K562 (cell line): ENCODE data around the gene GDF9. TPM values are rescaled to one million over a fixed set of nuclear protein-coding genes. Genes with fewer than 3 reads are reported as not detected.

Experiments
- ATAC-seq: fragments of 200-7000 bp; cut with Tn5 transposase; 3 replicates; pipeline ENCODE4 v1.9.1; 2020; ENCODE audit warnings: moderate library complexity
- BruUV-seq: library from RNA; stranded (reverse); fragments of 400-500 nt; replicated peaks from 2 replicates; lab custom pipeline; 2021; lab: Mats Ljungman, UMichigan
- CTCF ChIA-PET: fragments of 300-600 bp; formaldehyde crosslinking; extraction: SDS; loops from one replicate; lab custom pipeline; 2021; ENCODE audit warnings: low intra/inter-chr PET ratio; lab: Yijun Ruan, JAX
- POLR2A ChIA-PET: fragments of 300-600, 350-650 bp; sonication (Branson Sonifier 250); formaldehyde crosslinking; extraction: SDS; loops from one replicate; lab custom pipeline; 2021; ENCODE audit warnings: antibody characterized with exemption, inconsistent platforms; lab: Yijun Ruan, JAX
- DNase-seq, 4 experiments: peaks; one replicate each; pipeline versions ENCODE4 v3.0.0 to v3.0.0-alpha.2; 2011 to 2018; ENCODE audit warnings: low spot score in 3 of 4, mixed read lengths in 3 of 4; ENCODE audit errors: extremely low read depth in 1 of 4
- FAIRE-seq: peaks from 2 replicates; lab custom pipeline; 2011; peaks lifted over from hg19 to GRCh38; lab: Jason Lieb, UNC
- H2AFZ ChIP-seq: 2 replicates; pipeline ENCODE4 v1.6.0; 2011; ENCODE audit warnings: low read depth, low read length, control low read depth, inconsistent platforms
- H3K27ac ChIP-seq: fragments of 200-600 bp; 3 replicates; pipeline ENCODE4 v1.8.0; 2011; ENCODE audit warnings: low read depth, mild to moderate bottlenecking, control low read depth, inconsistent platforms, low read length, moderate library complexity, mixed read lengths; ENCODE audit errors: extremely low read depth
- H3K27me3 ChIP-seq, 2 experiments: fragments of 300-600 bp in 1 of 2; 2 replicates in 1 of 2; 3 replicates in 1 of 2; pipeline versions ENCODE4 v1.6.0 to v1.8.0; 2011; ENCODE audit warnings: inconsistent platforms in 2 of 2, low read length in 2 of 2, mild to moderate bottlenecking in 1 of 2, mixed read lengths in 1 of 2, moderate library complexity in 1 of 2; ENCODE audit not compliant: control insufficient read depth in 2 of 2, insufficient read depth in 2 of 2
- H3K36me3 ChIP-seq: fragments of 300-600 bp; 3 replicates; pipeline ENCODE4 v1.8.0; 2011; ENCODE audit warnings: mild to moderate bottlenecking, low read length, inconsistent platforms; ENCODE audit not compliant: control insufficient read depth, insufficient read depth
- H3K4me1 ChIP-seq, 2 experiments: fragments of 200-600 bp in 1 of 2; replicated peaks in 1 of 2; 2 replicates in 1 of 2; 3 replicates in 1 of 2; pipeline versions ENCODE4 v1.5.1 to v1.8.0; 2011; ENCODE audit warnings: inconsistent platforms in 2 of 2, low read length in 2 of 2, mild to moderate bottlenecking in 1 of 2, mixed read lengths in 1 of 2, moderate library complexity in 1 of 2; ENCODE audit not compliant: control insufficient read depth in 2 of 2, insufficient read depth in 2 of 2
- H3K4me2 ChIP-seq: 2 replicates; pipeline ENCODE4 v1.6.1; 2011; ENCODE audit warnings: low read length, control low read depth, inconsistent platforms, mixed read lengths; ENCODE audit not compliant: insufficient read depth
- H3K4me3 ChIP-seq: fragments of 200-600 bp; sonication (generic), shearing (Covaris generic); 2 replicates; pipeline ENCODE4 v1.5.1; 2016; ENCODE audit warnings: control low read depth, inconsistent platforms
- H3K79me2 ChIP-seq: fragments of 200-600 bp; 3 replicates; pipeline ENCODE4 v1.8.0; 2011; ENCODE audit warnings: low read length, inconsistent platforms; ENCODE audit not compliant: control insufficient read depth, insufficient read depth
- H3K9ac ChIP-seq, 2 experiments: 2 replicates each; pipeline versions ENCODE4 v1.6.0 to v1.6.1; 2011; ENCODE audit warnings: low read depth in 2 of 2, low read length in 2 of 2, control low read depth in 1 of 2, inconsistent platforms in 1 of 2, mild to moderate bottlenecking in 1 of 2, mixed read lengths in 1 of 2; ENCODE audit not compliant: insufficient read depth in 1 of 2
- H3K9me1 ChIP-seq: one replicate; pipeline ENCODE4 v1.6.0; 2011; ENCODE audit warnings: inconsistent platforms, mild to moderate bottlenecking, low read length, moderate library complexity; ENCODE audit not compliant: control insufficient read depth, insufficient read depth
- H3K9me3 ChIP-seq: replicated peaks from 2 replicates; pipeline ENCODE4 v1.5.1; 2011; ENCODE audit warnings: low read depth, low read length, inconsistent platforms; ENCODE audit not compliant: control insufficient read depth, insufficient read depth
- H4K20me1 ChIP-seq: replicated peaks from 2 replicates; pipeline ENCODE4 v1.6.1; 2011; ENCODE audit warnings: low read length, inconsistent platforms, mixed read lengths; ENCODE audit not compliant: control insufficient read depth, insufficient read depth
- CSDE1 ChIP-seq, 2 experiments: fragments of 450-650 bp; IDR thresholded peaks; 2 replicates each; pipeline ENCODE4 v1.6.1; 2016; ENCODE audit warnings: mild to moderate bottlenecking in 1 of 2
- DMBX1 ChIP-seq: fragments of 250-450 bp; sonication (Bioruptor Pico); IDR thresholded peaks from 2 replicates; pipeline ENCODE4 v1.8.0; 2022; ENCODE audit warnings: inconsistent platforms, mild to moderate bottlenecking, moderate library complexity, borderline replicate concordance
- ERF ChIP-seq: fragments of 450-650 bp; formaldehyde crosslinking; IDR thresholded peaks from 2 replicates; pipeline ENCODE4 v1.4.0; 2020; ENCODE audit warnings: mild to moderate bottlenecking, mixed read lengths
- HNRNPK ChIP-seq: fragments of 200-400 bp; formaldehyde crosslinking; IDR thresholded peaks from one replicate; pipeline ENCODE4 v1.6.1; 2018; ENCODE audit warnings: mild to moderate bottlenecking, low read depth, low read length; ENCODE audit not compliant: poor library complexity, severe bottlenecking
- KLF1 ChIP-seq: fragments of 450-650 bp; IDR thresholded peaks from 2 replicates; pipeline ENCODE4 v1.6.1; 2016; ENCODE audit warnings: missing genetic modification characterization, missing compliant biosample characterization
- NFYB ChIP-seq: IDR thresholded peaks from 2 replicates; pipeline ENCODE4 v1.6.1; 2011; ENCODE audit warnings: mild to moderate bottlenecking, moderate library complexity; ENCODE audit not compliant: insufficient read length; ENCODE audit errors: extremely low read depth
- PML ChIP-seq: IDR thresholded peaks from 2 replicates; pipeline ENCODE4 v1.6.1; 2012; ENCODE audit warnings: low read length, inconsistent platforms
- PTTG1 ChIP-seq: fragments of 450-650 bp; IDR thresholded peaks from 2 replicates; pipeline ENCODE4 v1.6.1; 2016; ENCODE audit warnings: low read depth, mild to moderate bottlenecking, missing genetic modification characterization, missing compliant biosample characterization
- RBBP5 ChIP-seq: fragments of 200-600 bp; sonication (generic); IDR thresholded peaks from 2 replicates; pipeline ENCODE4 v1.6.1; 2012; ENCODE audit warnings: borderline replicate concordance, mild to moderate bottlenecking, low read length, control low read depth, inconsistent platforms; ENCODE audit not compliant: insufficient read depth, poor library complexity, severe bottlenecking
- ZNF76 ChIP-seq: fragments of 250-450 bp; sonication (Bioruptor Pico); IDR thresholded peaks from 2 replicates; pipeline ENCODE4 v1.4.0; 2020; ENCODE audit warnings: mild to moderate bottlenecking, moderate library complexity, borderline replicate concordance
- ZNF778 ChIP-seq: fragments of 450-650 bp; formaldehyde crosslinking; IDR thresholded peaks from 2 replicates; pipeline ENCODE4 v1.4.0; 2020; ENCODE audit warnings: mild to moderate bottlenecking, moderate library complexity
- WGBS: fragments of 100-300 bp; shearing (Covaris generic); methylation state at CpG from one replicate; pipeline ENCODE4 v1.1.6; 2016; ENCODE audit warnings: low coverage, mixed read lengths; ENCODE audit not compliant: insufficient coverage; ENCODE audit errors: missing lambda C conversion rate; 5-methylcytosine and 5-hydroxymethylcytosine counted together
- in situ Hi-C: fragments of 300-500 bp; cut with MboI; formaldehyde crosslinking; loops from 4 replicates; pipeline ENCODE4 v1.15.0; 2018; ENCODE audit warnings: inconsistent platforms, mixed read lengths
- intact Hi-C: fragments of 100-400 bp; cut with micrococcal nuclease; formaldehyde crosslinking; loops from 2 replicates; pipeline ENCODE4 v1.14.2; 2022
- polyA plus RNA-seq, 8 experiments: library from polyadenylated mRNA; depleted of rRNA in 4 of 8; stranded (reverse) in 5 of 8; unstranded in 3 of 8; fragments of >200 nt; fragmentation: Nextera tagmentation in 2 of 8; fragmentation: Illumina TruSeq in 1 of 8; extraction: Ambion mirVana in 2 of 8; extraction: Trizol in 1 of 8; gene quantifications; 2 replicates each; pipeline versions ENCODE4 v1.2.1 to v1.2.3, GENCODE V29; 2011 to 2014; ENCODE audit warnings: inconsistent platforms in 1 of 8, missing spikeins in 1 of 8
- total RNA-seq, 7 experiments: library from RNA; depleted of rRNA in 6 of 7; stranded (reverse); fragments of >200 nt in 6 of 7; fragmentation: Illumina TruSeq in 2 of 7; extraction: Trizol in 2 of 7; gene quantifications; 2 replicates each; pipeline versions ENCODE4 v1.2.1 to v1.2.3, GENCODE V29; 2011 to 2021; ENCODE audit warnings: low replicate concordance in 1 of 7
- TF ChIP-seq, protein P1 (sequence below), 2 experiments: fragments of 450-650 bp in 1 of 2; IDR thresholded peaks; 2 replicates each; pipeline ENCODE4 v1.6.1; 2011 to 2017; ENCODE audit warnings: low read depth in 2 of 2, antibody characterized with exemption in 1 of 2, borderline replicate concordance in 1 of 2, low read length in 1 of 2, mild to moderate bottlenecking in 1 of 2, mixed read lengths in 1 of 2; ENCODE audit not compliant: control insufficient read depth in 1 of 2
- TF ChIP-seq, protein P2 (sequence below): conservative IDR thresholded peaks from 2 replicates; pipeline ENCODE4 v1.6.1; 2011; ENCODE audit warnings: low read depth, mild to moderate bottlenecking, low read length; ENCODE audit not compliant: control insufficient read depth
- TF ChIP-seq, protein P3 (sequence below): sonication (generic); formaldehyde crosslinking; IDR thresholded peaks from 2 replicates; pipeline ENCODE4 v1.8.0; 2022; ENCODE audit warnings: mild to moderate bottlenecking, missing genetic modification reagents

GDF9 gene
- total and polyA plus RNA-seq, 9 of the 15 experiments (the other 6 are each of a cell fraction or from before 2014, with no cell fraction given): 0.10 to 0.70 (median 0.20) TPM; not detected in 1

DNA sequence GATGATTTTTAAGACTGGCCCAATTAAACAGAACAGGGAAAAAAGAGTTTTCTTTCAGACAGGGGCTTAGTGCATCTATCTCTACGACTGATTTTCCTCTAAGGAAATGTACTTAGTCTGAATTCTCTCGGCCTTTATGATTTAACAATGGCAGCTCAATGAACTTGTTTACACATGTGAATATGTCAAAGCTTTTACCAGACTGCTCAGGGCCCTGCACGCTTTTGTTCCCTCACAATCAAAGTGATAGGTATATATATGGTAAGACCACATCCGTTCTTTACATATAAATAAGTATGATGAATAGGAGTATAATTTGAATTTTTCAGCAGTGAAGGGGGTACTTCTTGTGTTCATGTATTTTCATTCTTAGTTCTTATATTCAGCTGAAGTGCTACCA, 34.8 kb upstream of the GDF9 start:
- no peaks in the 10 kb centered on the region for H3K79me2 ChIP-seq
- H3K27ac ChIP-seq: no peak overlapping the region
- WGBS: 85% methylated on average over 4 of the region's 4 CpGs
- H3K4me2 ChIP-seq: no peak overlapping the region
- intact Hi-C loops: no loop called here
- in situ Hi-C loops: no loop called here
- no peaks in the 10 kb centered on the region for H3K4me1 ChIP-seq
- CTCF ChIA-PET: no interaction called here
- H3K9ac ChIP-seq: no peak overlapping the region
- POLR2A ChIA-PET: interaction anchor here (0.6 kb wide), 1 partner anchor 16 kb away, joined by 3 read pairs; no protein-coding TSS in a partner anchor
- H3K4me3 ChIP-seq: no peak overlapping the region
- FAIRE-seq (no peak), ATAC-seq (no peak), DNase-seq (no peak)
- H3K27me3 ChIP-seq: no peaks in the 10 kb centered on the region
- H2AFZ ChIP-seq: no peak overlapping the region
- no peaks in the 10 kb centered on the region for H4K20me1 ChIP-seq
- peaks cover 66% of the 10 kb centered on the region for H3K36me3 ChIP-seq
- no peaks in the 10 kb centered on the region for H3K9me1 ChIP-seq
- no TSS peak for BruUV-seq
- no peaks in the 10 kb centered on the region for H3K9me3 ChIP-seq
- TF ChIP-seq ZNF778 (CRISPR knock-in tag) (no peak), DMBX1 (no peak), NFYB (no peak), HNRNPK (no peak), PTTG1 (no peak), CSDE1 (IDR thresholded peaks at IDR 0.05) (no peak), ERF (CRISPR knock-in tag) (no peak), RBBP5 (no peak), ZNF76 (CRISPR knock-in tag) (no peak), KLF1 (tag) (no peak), PML (no peak)
- TF ChIP-seq, protein P1, sequence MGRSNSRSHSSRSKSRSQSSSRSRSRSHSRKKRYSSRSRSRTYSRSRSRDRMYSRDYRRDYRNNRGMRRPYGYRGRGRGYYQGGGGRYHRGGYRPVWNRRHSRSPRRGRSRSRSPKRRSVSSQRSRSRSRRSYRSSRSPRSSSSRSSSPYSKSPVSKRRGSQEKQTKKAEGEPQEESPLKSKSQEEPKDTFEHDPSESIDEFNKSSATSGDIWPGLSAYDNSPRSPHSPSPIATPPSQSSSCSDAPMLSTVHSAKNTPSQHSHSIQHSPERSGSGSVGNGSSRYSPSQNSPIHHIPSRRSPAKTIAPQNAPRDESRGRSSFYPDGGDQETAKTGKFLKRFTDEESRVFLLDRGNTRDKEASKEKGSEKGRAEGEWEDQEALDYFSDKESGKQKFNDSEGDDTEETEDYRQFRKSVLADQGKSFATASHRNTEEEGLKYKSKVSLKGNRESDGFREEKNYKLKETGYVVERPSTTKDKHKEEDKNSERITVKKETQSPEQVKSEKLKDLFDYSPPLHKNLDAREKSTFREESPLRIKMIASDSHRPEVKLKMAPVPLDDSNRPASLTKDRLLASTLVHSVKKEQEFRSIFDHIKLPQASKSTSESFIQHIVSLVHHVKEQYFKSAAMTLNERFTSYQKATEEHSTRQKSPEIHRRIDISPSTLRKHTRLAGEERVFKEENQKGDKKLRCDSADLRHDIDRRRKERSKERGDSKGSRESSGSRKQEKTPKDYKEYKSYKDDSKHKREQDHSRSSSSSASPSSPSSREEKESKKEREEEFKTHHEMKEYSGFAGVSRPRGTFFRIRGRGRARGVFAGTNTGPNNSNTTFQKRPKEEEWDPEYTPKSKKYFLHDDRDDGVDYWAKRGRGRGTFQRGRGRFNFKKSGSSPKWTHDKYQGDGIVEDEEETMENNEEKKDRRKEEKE (IDR thresholded peaks at IDR 0.05; ENCODE audit: borderline replicate concordance in 1 of 2, control insufficient read depth in 1 of 2, low read depth in 2 of 2, low read length in 1 of 2): no peak
- TF ChIP-seq, protein P2, sequence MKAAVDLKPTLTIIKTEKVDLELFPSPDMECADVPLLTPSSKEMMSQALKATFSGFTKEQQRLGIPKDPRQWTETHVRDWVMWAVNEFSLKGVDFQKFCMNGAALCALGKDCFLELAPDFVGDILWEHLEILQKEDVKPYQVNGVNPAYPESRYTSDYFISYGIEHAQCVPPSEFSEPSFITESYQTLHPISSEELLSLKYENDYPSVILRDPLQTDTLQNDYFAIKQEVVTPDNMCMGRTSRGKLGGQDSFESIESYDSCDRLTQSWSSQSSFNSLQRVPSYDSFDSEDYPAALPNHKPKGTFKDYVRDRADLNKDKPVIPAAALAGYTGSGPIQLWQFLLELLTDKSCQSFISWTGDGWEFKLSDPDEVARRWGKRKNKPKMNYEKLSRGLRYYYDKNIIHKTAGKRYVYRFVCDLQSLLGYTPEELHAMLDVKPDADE: no peak
- TF ChIP-seq, protein P3, sequence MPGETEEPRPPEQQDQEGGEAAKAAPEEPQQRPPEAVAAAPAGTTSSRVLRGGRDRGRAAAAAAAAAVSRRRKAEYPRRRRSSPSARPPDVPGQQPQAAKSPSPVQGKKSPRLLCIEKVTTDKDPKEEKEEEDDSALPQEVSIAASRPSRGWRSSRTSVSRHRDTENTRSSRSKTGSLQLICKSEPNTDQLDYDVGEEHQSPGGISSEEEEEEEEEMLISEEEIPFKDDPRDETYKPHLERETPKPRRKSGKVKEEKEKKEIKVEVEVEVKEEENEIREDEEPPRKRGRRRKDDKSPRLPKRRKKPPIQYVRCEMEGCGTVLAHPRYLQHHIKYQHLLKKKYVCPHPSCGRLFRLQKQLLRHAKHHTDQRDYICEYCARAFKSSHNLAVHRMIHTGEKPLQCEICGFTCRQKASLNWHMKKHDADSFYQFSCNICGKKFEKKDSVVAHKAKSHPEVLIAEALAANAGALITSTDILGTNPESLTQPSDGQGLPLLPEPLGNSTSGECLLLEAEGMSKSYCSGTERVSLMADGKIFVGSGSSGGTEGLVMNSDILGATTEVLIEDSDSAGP (CRISPR knock-in tag): no peak
